Neural cell (in vitro differentiated cells): Measurements from ENCODE around the gene GTPBP1.

Experiments used
- EP300 ChIP-seq: fragments of 450-650 bp; conservative IDR thresholded peaks from 2 replicates; pipeline ENCODE4 v1.6.1; 2014; ENCODE audit warnings: antibody characterized with exemption, mild to moderate bottlenecking, moderate library complexity; ENCODE audit not compliant: poor library complexity, severe bottlenecking
- EZH2 ChIP-seq: fragments of 200-600, 300-800 bp; shearing (Covaris generic), sonication (generic); IDR thresholded peaks from 2 replicates; pipeline ENCODE4 v1.6.1; 2014; ENCODE audit warnings: antibody characterized with exemption, low read length, borderline replicate concordance, mild to moderate bottlenecking; ENCODE audit not compliant: insufficient read depth, poor library complexity, severe bottlenecking
- POLR2AphosphoS5 ChIP-seq: IDR thresholded peaks from 2 replicates; pipeline ENCODE4 v1.6.1; 2012
- REST ChIP-seq: IDR thresholded peaks from 2 replicates; pipeline ENCODE4 v1.6.1; 2012; ENCODE audit warnings: borderline replicate concordance
- TF ChIP-seq, protein P1 (sequence below): fragments of 450-650 bp; IDR thresholded peaks from 2 replicates; pipeline ENCODE4 v1.5.1; 2014; ENCODE audit warnings: antibody characterized with exemption, mild to moderate bottlenecking, moderate library complexity; ENCODE audit not compliant: poor library complexity, severe bottlenecking

- TF ChIP-seq, protein P1, sequence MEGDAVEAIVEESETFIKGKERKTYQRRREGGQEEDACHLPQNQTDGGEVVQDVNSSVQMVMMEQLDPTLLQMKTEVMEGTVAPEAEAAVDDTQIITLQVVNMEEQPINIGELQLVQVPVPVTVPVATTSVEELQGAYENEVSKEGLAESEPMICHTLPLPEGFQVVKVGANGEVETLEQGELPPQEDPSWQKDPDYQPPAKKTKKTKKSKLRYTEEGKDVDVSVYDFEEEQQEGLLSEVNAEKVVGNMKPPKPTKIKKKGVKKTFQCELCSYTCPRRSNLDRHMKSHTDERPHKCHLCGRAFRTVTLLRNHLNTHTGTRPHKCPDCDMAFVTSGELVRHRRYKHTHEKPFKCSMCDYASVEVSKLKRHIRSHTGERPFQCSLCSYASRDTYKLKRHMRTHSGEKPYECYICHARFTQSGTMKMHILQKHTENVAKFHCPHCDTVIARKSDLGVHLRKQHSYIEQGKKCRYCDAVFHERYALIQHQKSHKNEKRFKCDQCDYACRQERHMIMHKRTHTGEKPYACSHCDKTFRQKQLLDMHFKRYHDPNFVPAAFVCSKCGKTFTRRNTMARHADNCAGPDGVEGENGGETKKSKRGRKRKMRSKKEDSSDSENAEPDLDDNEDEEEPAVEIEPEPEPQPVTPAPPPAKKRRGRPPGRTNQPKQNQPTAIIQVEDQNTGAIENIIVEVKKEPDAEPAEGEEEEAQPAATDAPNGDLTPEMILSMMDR = no peak
- TF ChIP-seq EZH2 (no peak), EP300 (no peak), REST (no peak), POLR2AphosphoS5 (no peak)
Observed at GRCh38 chr22:38777087-38777671, 71.4 kb downstream of the GTPBP1 start.
